Prostate gland (tissue), 2 donors: ENCODE data around the gene KRTAP13-3.

Experiments
- POLR2A ChIP-seq: fragments of 450-650 bp; IDR thresholded peaks from one replicate; pipeline ENCODE4 v1.6.1; 2016; ENCODE audit warnings: antibody characterized with exemption, mild to moderate bottlenecking
- POLR2AphosphoS5 ChIP-seq: sonication (generic); formaldehyde crosslinking; IDR thresholded peaks from one replicate; pipeline ENCODE4 v1.6.1; 2017; ENCODE audit warnings: antibody characterized with exemption
- TF ChIP-seq, protein P1 (sequence below), 4 experiments: fragments of 200-600 bp in 2 of 4; fragments of 450-650 bp in 2 of 4; sonication (generic) in 2 of 4; IDR thresholded peaks; 1 replicate in 3 of 4; 2 replicates in 1 of 4; pipeline ENCODE4 v1.5.1; 2016 to 2019; ENCODE audit warnings: antibody characterized with exemption in 4 of 4, mild to moderate bottlenecking in 2 of 4, moderate library complexity in 2 of 4

DNA sequence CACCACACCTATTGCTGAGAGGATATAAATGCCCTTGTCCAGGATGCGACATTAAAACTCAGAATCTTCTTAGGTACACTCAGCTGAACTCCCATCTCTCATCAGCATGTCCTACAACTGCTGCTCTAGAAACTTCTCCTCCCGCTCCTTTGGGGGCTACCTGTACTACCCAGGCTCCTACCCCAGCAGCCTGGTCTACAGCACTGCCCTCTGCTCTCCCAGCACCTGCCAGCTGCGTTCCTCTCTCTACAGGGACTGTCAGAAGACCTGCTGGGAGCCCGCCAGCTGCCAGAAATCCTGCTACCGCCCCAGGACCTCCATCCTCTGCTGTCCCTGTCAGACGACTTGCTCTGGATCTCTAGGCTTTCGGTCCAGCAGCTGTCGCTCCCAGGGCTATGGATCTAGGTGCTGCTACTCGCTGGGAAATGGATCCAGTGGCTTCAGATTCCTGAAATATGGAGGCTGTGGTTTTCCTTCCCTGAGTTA lies 4.5 kb upstream of the KRTAP13-3 start, which contains the start of gene KRTAP13-4:
- TF ChIP-seq, protein P1, sequence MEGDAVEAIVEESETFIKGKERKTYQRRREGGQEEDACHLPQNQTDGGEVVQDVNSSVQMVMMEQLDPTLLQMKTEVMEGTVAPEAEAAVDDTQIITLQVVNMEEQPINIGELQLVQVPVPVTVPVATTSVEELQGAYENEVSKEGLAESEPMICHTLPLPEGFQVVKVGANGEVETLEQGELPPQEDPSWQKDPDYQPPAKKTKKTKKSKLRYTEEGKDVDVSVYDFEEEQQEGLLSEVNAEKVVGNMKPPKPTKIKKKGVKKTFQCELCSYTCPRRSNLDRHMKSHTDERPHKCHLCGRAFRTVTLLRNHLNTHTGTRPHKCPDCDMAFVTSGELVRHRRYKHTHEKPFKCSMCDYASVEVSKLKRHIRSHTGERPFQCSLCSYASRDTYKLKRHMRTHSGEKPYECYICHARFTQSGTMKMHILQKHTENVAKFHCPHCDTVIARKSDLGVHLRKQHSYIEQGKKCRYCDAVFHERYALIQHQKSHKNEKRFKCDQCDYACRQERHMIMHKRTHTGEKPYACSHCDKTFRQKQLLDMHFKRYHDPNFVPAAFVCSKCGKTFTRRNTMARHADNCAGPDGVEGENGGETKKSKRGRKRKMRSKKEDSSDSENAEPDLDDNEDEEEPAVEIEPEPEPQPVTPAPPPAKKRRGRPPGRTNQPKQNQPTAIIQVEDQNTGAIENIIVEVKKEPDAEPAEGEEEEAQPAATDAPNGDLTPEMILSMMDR (IDR thresholded peaks at IDR 0.05) = no peak
- no peak for TF ChIP-seq POLR2AphosphoS5
- TF ChIP-seq POLR2A = no peak
